HUES48 (cell line): Measurements from ENCODE around the gene OR2W3.

Experiments used
- H3K27ac ChIP-seq: one replicate; pipeline ENCODE4 v1.7.0; 2013; ENCODE audit warnings: low read depth, low read length, inconsistent platforms
- H3K27me3 ChIP-seq: 2 replicates; pipeline ENCODE4 v1.6.1; 2013; ENCODE audit warnings: mild to moderate bottlenecking, low read length; ENCODE audit not compliant: control insufficient read depth, insufficient read depth
- H3K36me3 ChIP-seq: 2 replicates; pipeline ENCODE4 v1.6.1; 2013; ENCODE audit warnings: low read length; ENCODE audit not compliant: control insufficient read depth, insufficient read depth
- H3K4me1 ChIP-seq: 2 replicates; pipeline ENCODE4 v1.6.1; 2013; ENCODE audit warnings: mild to moderate bottlenecking, low read length; ENCODE audit not compliant: control insufficient read depth, insufficient read depth
- H3K4me3 ChIP-seq: 2 replicates; pipeline ENCODE4 v1.5.1; 2013; ENCODE audit warnings: mild to moderate bottlenecking, low read depth, low read length
- H3K9ac ChIP-seq: 2 replicates; pipeline ENCODE4 v1.6.1; 2013; ENCODE audit warnings: mild to moderate bottlenecking, low read depth, low read length, moderate library complexity
- H3K9me3 ChIP-seq: 2 replicates; pipeline ENCODE4 v1.6.1; 2013; ENCODE audit warnings: low read length; ENCODE audit not compliant: control insufficient read depth, insufficient read depth

Gene OR2W3

DNA sequence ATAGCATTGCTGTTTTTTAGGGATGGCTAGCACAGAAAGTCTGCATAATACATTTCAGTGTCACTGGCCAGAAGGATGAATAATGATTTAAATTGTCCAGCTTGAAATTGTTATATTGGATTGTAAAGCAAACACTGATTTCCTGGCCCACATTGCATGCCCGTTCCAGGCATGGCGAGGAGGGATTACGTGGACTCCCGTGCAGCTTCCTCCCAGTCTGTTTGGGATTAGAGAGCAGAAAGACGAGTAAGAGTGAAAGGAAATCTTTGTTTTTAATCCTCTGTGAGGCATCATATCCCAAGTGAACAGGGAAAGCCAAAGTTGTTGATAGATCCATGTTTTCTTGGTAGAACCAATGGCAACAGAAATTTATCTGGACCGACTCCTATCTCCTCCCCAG is 30.0 kb upstream of the OR2W3 start:
- no peak overlapping the region for H3K27ac ChIP-seq
- no peaks in the 10 kb centered on the region for H3K27me3 ChIP-seq
- no peaks in the 10 kb centered on the region for H3K36me3 ChIP-seq
- H3K9ac ChIP-seq: no peak overlapping the region
- no peak overlapping the region for H3K4me3 ChIP-seq
- H3K9me3 ChIP-seq: peaks cover 23% of the 10 kb centered on the region
- no peaks in the 10 kb centered on the region for H3K4me1 ChIP-seq

DNA sequence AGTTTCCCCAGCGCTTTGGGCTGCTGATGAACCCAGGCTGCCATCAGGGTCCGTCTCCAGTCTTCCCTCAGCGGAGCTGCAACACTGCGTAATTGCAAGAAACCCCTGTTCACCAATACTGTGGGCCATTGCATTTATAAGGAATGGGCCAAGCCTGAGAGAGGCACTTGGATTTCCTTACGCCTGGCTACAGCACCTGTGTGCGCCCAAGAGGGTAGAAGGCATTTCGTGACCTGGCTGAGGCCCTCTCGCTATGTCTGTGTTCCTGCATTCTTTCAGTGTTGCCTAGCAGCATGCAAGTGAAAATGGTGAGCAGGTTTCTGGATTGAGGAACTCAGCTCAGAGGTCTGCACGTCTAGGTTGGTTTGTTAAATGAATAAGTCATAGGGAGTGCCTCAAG is 12.0 kb upstream of the OR2W3 start:
- Histone ChIP-seq H3K4me1 (no peaks in the 10 kb centered on the region), H3K4me3 (no peak overlapping the region), H3K9ac (no peak overlapping the region), H3K27ac (no peak overlapping the region), H3K36me3 (no peaks in the 10 kb centered on the region), H3K27me3 (no peaks in the 10 kb centered on the region), H3K9me3 (peaks cover 33% of the 10 kb centered on the region)

DNA sequence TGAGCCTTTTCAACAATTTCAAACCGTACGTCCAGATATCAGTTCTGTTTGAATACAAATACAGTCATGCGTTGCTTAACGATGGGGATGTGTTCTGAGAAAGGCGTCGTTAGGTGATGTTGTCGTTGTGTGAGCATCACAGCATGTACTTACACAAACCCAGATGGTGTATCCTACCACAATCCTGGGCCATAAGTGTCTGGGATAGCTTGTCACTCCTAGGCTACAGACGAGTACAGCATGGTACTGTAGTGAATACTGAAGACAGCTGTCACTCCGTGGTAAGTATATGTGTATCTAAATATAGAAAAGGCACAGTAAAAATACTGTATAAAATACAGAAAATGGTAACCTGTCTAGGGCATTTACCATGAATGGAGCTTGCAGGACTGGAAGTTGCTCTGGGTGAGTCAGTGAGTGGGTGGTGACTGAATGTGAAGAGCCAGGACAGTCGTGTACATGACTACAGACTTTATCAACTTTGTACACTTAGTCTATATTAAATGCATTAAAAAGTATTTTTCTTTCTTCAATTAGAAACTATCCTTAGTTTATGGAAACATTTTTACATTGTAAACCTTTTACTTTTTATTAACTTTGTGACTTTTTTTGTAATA is 10.5 kb upstream of the OR2W3 start:
- Histone ChIP-seq H3K36me3 (no peaks in the 10 kb centered on the region), H3K4me1 (no peaks in the 10 kb centered on the region), H3K4me3 (no peak overlapping the region), H3K9me3 (peaks cover 22% of the 10 kb centered on the region), H3K9ac (no peak overlapping the region), H3K27ac (no peak overlapping the region), H3K27me3 (no peaks in the 10 kb centered on the region)

DNA sequence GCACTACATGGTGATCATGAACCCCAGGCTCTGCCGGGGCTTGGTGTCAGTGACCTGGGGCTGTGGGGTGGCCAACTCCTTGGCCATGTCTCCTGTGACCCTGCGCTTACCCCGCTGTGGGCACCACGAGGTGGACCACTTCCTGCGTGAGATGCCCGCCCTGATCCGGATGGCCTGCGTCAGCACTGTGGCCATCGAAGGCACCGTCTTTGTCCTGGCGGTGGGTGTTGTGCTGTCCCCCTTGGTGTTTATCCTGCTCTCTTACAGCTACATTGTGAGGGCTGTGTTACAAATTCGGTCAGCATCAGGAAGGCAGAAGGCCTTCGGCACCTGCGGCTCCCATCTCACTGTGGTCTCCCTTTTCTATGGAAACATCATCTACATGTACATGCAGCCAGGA is 589 bp downstream of the OR2W3 start:
- no peak overlapping the region for H3K9ac ChIP-seq
- no peak overlapping the region for H3K4me3 ChIP-seq
- no peaks in the 10 kb centered on the region for H3K27me3 ChIP-seq
- no peak overlapping the region for H3K27ac ChIP-seq
- H3K36me3 ChIP-seq: no peaks in the 10 kb centered on the region
- no peaks in the 10 kb centered on the region for H3K4me1 ChIP-seq
- H3K9me3 ChIP-seq: peaks cover 27% of the 10 kb centered on the region

GRCh38 chr1:247904122-247904521 is 8.7 kb downstream of the OR2W3 start:
- Histone ChIP-seq H3K36me3 (no peaks in the 10 kb centered on the region), H3K4me3 (no peak overlapping the region), H3K27ac (no peak overlapping the region), H3K4me1 (no peaks in the 10 kb centered on the region), H3K27me3 (no peaks in the 10 kb centered on the region), H3K9me3 (peaks cover 33% of the 10 kb centered on the region), H3K9ac (no peak overlapping the region)

- Histone ChIP-seq H3K4me3 (no peak overlapping the region), H3K9me3 (peaks cover 37% of the 10 kb centered on the region), H3K27ac (no peak overlapping the region), H3K36me3 (no peaks in the 10 kb centered on the region), H3K4me1 (no peaks in the 10 kb centered on the region), H3K9ac (no peak overlapping the region), H3K27me3 (no peaks in the 10 kb centered on the region)
Observed at GRCh38 chr1:247905181-247905580, 9.8 kb downstream of the OR2W3 start.

GRCh38 chr1:247905910-247906503 is 10.6 kb downstream of the OR2W3 start:
- no peak overlapping the region for H3K4me3 ChIP-seq

DNA sequence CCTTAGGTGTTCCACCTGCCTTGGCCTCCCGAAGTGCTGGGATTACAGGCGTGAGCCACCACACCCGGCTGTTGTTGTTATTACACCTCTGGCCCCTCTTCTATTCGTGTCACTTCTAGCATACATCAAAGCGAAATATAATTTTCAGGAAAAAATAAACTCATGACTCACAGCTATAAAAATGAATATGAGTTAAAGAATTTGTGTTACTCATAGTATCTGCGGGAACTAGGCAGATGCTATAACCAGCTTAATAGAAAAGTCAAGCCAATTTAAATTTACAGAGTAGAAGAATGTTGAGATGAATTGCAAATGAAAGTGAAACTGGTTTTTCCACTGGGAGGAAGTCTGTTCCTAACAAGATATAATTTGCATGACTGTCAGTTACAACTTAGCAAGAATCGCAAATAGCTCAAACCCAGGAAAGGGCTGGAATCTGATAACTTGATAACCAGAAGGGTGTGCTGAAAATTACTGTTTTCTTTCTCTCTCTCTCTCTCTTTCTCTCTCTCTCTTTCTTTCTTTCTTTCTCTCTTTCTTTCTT is 11.2 kb downstream of the OR2W3 start:
- H3K4me3 ChIP-seq: no peak overlapping the region

More at GRCh38 chr1:247905910-247906503, 10.6 kb downstream of the OR2W3 start:
- Histone ChIP-seq H3K4me1 (no peaks in the 10 kb centered on the region), H3K9ac (no peak overlapping the region), H3K36me3 (no peaks in the 10 kb centered on the region), H3K27me3 (no peaks in the 10 kb centered on the region), H3K27ac (no peak overlapping the region), H3K9me3 (peaks cover 45% of the 10 kb centered on the region)

GRCh38 chr1:247908766-247909165 is 13.4 kb downstream of the OR2W3 start:
- Histone ChIP-seq H3K9me3 (peaks cover 59% of the 10 kb centered on the region), H3K9ac (no peak overlapping the region), H3K27me3 (no peaks in the 10 kb centered on the region), H3K27ac (no peak overlapping the region), H3K36me3 (no peaks in the 10 kb centered on the region), H3K4me1 (no peaks in the 10 kb centered on the region), H3K4me3 (no peak overlapping the region; the same call in 1 of the 2 replicates)

More for the DNA sequence above, 11.2 kb downstream of the OR2W3 start:
- no peak overlapping the region for H3K27ac ChIP-seq
- H3K9me3 ChIP-seq: peaks cover 51% of the 10 kb centered on the region
- H3K27me3 ChIP-seq: no peaks in the 10 kb centered on the region
- no peak overlapping the region for H3K9ac ChIP-seq
- H3K36me3 ChIP-seq: no peaks in the 10 kb centered on the region
- H3K4me1 ChIP-seq: no peaks in the 10 kb centered on the region

- Histone ChIP-seq H3K27ac (no peak overlapping the region), H3K36me3 (no peaks in the 10 kb centered on the region), H3K9ac (no peak overlapping the region), H3K4me1 (no peaks in the 10 kb centered on the region), H3K27me3 (no peaks in the 10 kb centered on the region), H3K9me3 (peaks cover 75% of the 10 kb centered on the region), H3K4me3 (no peak overlapping the region)
Observed at GRCh38 chr1:247913786-247914185, 18.4 kb downstream of the OR2W3 start.

- Histone ChIP-seq H3K9ac (no peak overlapping the region), H3K4me3 (no peak overlapping the region), H3K36me3 (no peaks in the 10 kb centered on the region), H3K27me3 (no peaks in the 10 kb centered on the region), H3K4me1 (no peaks in the 10 kb centered on the region), H3K9me3 (peaks cover 83% of the 10 kb centered on the region), H3K27ac (no peak overlapping the region)
Observed at GRCh38 chr1:247914941-247915662, 19.7 kb downstream of the OR2W3 start.
